GM21423 (cell line): ENCODE measurements around the gene ARHGEF1.
"Not testable (repeated sequence)": the region's sequence is repeated elsewhere in the genome, so short reads cannot be mapped to it uniquely, and the experiment has no call there.

Source experiments
- ATAC-seq: cut with Tn5 transposase; IDR thresholded peaks from one replicate; pipeline ENCODE4 v1.9.1; 2021; ENCODE audit warnings: mild to moderate bottlenecking, moderate library complexity; ENCODE audit not compliant: unreplicated experiment

Gene ARHGEF1

DNA sequence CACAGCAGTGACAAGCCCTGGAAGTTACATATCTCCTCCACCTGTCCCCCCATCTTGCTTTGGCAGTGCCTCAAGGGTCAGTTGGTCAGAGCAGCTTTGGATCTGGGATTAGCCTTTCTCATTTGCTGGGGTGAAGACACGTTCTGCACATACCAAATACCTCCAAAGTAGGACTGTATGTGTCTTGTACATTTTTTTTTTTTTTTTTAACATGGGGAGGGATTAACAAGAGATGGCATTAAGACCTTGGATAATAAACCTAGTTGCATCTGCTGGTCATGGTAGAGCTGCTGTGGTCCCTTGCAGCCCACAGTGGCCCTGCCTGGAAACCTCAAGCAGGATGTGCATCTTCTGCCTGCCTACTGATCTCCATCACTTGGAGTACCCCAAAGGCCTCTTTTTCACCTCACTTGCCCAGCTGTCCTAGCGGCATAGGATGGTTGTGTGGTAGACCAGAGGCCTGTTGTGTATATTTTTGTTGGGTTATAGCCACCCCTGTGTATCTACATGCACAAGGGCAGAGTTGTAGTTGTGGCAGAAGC, 20.5 kb upstream of the ARHGEF1 start:
- no peak for ATAC-seq

DNA sequence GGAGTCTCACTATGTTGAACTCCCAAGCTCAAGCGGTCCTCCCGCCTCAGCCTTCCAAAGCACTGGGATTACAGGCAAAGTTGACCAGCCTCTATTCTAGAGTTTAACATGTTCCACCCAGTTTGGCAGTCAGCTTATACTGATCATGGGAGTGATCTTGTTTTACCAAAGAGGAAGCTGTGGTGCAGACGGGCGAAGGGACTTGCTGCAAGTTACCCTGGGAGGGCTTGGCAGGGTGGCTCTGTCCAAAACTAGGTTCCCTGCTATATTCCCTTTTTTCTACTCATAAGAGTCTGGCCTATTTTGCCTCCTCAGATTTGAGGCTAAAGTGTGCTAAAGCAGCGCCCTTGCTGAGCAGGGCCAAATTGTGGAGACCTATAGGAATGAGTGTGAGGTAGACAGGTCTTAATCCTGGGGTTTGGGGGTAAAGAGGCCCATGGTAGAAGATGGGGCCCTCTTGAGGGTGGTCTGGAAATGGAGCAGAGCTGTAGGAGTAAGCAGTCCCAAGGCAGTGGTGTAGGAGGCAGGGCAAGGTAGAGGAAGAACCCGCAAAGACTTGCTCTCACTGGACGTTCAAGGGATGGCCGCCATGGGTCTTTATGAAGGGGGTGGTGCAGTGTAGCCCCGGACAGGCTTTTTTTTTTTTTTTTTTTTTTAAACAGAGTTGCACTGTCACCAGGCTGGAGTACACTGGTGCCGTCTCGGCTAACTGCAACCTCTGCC, 19.6 kb upstream of the ARHGEF1 start:
- ATAC-seq = no peak

DNA sequence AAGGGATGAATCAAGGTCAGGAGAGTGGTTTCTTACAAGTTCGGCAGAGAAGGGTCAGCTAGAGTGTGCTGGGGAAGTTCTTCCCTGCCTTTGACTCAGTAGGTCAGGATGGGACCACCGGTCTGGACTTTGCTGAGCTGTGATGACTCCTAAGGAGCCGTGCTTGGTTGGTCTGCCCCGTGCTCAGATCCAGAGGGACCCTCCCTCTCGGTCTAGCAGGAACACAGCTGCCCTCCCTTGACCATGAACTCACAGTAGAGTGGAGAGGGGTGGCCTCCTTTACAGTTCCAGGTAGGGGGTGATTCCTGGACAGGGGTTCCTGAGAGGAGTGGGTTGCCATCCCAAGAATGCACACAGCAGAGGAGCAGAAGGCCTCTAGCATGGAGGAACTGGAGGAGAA, 18.6 kb upstream of the ARHGEF1 start:
- ATAC-seq = no peak

DNA sequence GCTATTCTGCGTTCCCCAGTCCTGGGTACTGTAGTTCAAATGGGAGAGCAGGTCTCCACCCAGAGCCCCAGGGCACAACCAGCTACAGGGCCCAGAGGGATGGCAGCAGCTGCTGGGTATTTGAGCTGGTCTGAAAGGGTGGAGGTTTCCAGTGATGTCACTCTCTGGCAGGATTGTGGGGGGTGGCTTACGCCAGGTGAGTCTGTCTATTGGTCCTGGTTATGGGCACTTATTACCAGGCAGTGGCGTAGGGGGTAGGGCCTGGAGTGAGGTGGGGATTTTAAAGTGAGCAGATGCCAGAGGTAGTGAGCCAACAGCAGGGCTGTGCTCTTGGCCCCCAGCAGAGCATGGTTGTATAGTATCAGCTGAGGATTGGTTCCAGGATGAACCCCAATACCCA, 16.7 kb upstream of the ARHGEF1 start:
- ATAC-seq = no peak

DNA sequence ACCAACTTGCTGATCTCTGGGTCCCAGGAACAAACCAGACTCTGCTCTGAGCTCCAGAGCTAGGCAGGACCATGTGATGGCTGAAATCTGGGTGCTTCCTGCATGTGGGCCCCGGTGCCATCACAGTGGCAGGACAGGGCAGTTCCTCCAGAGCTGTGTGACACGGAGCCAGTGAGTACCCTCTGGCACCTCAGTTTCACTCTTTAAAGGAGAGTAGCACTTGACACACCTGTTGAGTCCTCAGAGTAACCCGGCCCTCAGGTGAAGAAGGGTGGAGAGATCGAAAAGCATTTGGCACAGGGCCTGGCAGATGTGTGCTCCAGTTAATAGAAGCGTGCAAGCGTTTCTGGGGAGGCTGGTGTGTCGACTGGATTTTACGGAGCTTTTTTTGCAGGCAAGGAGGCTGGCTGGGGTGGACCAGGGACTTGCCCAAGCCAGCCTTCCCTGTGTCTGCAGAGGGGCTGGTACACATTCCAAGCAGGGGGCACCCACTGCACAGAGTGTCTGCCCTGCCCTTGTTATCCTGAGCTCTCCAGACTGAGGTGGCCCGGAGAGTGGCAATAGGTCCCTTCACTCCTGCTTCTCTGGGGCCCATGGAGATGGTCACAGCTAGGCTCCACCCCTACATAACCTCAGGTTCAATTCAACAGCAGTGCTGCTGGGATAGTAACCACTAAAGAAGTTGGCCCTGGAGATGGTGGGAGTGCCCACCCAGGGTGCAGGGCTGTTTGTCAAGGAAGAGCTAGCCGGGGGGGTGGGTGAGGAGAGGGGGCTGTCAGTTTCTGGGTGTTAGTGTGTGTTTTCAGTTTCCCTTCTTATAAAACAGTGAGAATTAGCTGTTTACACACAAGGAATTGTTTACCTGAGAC, 14.6 kb upstream of the ARHGEF1 start:
- ATAC-seq = no peak

DNA sequence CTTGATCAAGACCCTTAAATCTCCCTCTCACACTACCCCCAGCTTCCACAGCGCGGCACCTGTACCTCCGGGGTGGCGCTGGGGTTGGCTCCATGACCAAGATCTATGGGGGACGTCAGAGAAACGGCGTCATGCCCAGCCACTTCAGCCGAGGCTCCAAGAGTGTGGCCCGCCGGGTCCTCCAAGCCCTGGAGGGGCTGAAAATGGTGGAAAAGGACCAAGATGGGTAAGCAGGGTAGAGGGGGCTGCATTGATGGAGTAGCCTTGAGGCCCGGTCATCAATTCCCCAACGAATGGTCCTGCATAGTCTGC, 14.0 kb upstream of the ARHGEF1 start:
- no peak for ATAC-seq

DNA sequence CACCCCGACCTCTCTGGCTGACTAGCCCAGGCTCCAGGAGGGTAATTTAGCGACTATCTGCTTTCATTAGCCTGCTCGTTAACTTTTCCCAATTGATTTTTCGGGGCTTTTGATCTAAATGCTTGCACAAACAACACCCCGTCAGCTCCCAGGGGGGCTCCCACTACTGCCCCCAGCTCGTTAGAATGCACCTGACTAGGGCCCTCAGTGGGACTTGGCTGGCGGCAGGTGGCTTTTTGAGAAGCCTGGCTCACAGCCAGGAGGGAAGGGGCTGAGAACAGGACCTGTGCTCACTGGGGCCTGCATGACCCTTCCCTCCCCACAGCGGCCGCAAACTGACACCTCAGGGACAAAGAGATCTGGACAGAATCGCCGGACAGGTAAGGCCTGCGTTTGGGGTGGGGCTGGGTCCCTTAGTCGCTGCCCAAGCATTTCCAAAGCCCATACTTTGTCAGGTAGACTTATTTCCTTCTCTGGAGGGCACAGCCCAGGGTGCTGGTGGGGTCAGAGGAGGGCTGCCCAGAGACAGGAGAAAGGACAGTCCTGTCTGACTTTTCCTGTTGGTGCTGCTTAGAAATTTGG, 13.5 kb upstream of the ARHGEF1 start:
- ATAC-seq = no peak

DNA sequence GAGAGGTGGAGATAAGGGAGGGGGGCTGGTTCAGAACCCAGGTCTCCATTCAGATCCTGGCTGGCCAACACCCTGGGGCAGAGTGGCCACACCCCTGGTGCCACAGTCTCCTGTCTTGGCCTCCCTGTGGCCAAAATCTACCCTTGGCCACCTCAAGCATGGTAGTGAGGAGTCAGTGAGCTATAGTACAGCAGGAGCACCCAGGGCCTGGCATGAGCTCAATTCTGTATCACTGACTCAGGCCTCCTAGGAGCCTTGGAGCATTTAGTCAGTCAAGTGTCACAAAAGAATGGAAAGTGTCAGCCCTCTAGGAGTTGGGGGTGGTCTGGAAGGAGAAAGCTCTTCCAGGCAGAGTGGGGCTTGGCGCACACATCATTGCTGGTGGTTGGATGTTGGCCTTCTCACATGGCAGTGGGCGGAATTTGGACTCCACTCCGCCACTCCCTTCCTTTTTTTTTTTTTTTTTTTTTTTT, 12.5 kb upstream of the ARHGEF1 start:
- ATAC-seq = no peak

DNA sequence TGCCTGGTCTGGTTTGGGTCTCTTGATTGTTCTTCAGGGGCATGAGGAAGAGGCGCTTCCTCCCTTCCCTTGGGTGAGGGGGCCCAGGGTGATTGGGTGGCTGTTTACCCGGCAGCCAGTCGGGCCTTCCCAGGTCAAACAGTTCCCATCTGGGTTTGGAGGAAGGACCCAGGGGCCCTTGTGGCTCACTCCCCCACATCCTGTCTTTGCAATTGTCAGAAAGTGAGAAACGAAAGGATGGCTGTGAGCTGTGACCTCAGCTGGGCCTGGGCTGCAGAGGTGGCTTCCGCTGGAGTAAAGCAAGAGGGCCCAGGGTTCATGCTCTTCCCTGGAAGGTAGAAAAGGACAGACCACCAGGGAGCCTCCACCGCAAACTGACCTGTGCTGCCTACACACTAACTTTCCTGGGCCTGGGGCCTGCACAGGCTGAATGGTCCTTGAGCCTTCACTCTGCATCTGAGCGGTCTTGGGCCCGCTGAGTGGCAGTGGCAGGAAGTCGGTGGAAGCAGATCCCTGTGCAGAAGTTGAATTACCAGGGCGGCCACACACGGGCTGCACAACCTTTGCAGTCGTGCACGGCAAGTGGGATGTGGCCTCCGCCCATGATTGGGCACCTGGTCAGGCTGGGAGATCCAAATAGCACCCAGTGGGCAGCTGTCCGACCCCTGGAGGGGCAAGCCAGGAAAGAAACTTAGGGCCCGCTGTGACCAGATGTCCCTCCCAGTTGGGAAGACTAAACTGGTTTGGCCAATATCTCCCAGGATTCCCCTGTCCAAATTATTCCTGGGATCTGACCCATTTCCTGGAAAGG, 11.2 kb upstream of the ARHGEF1 start:
- ATAC-seq = peak; percentile 48

DNA sequence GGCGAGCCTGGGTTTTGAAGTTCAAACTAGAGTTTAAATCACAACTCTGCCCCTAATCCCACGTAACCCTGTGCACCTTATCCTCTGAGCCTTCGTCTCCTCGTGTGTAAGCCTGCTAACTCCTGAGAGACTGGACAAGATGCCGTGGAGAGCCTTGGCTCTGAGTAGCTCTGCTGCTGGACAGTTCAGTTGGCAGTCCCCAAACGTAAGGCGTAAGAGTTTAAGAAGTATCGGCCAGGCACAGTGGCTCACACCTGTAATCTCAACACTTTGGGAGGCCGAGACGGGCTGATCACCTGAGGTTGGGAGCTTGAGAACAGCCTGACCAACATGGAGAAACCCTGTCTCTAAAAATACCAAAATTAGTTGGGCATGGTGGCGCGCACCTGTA, 10.6 kb upstream of the ARHGEF1 start:
- no peak for ATAC-seq

DNA sequence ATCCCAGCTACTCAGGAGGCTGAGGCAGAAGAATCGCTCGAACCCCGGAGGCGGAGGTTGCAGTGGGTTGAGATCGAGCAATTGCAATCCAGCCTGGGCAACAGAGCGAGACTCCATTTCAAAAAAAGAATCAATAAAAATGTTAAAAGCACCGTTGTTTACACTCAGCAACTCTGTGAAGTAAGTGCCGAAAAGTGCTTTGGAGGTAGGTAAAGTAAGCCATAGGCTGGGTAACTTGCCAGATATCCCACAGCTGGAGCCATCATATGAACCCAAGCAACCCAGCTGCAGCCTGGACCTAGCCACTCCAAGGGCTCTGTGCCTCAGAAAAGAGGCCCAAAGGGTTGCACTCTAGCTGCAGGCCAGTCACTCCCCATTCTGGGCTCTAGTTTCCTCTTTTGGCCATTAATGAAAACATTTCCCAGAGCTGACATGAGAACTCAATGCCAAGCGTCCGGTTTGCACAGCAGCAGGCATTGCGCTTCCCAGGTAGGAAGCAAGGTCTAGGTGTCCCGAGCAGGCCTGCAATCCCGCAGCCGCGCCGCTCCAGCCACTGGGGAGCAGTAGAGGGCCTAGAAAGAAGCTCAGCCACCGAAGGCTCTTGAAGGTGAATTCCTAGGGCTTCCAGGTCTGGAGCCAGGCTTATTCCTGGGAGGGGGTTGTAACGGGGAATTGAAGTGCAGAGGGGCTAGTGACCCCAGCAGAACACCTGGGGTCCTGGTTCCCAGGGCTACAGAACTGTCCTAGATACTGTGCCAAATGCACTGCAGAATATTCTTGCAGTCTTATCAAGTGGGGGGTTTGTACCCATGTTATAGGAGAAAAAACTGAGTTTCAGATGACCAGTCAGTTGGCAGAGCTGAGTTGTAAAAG, 10.0 kb upstream of the ARHGEF1 start:
- ATAC-seq = no peak

DNA sequence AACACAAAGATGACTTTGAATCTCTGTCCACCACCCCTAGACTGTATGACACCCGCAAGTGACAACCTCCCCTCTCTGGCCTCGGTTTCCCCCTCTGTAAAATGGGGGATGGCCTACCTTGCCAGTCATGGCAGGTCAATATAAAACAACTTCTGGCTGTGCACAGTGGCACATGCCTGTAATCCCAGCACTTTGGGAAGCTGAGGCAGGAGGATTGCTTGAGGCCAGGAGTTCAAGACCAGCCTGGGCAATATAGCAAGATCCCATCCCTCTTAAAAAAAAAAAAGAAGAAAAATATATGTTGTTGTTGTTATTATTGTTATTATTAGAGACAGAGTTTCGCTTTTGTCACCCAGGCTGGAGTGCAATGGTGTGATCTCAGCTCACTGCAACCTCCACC, 7.0 kb upstream of the ARHGEF1 start:
- not testable (repeated sequence) for ATAC-seq

DNA sequence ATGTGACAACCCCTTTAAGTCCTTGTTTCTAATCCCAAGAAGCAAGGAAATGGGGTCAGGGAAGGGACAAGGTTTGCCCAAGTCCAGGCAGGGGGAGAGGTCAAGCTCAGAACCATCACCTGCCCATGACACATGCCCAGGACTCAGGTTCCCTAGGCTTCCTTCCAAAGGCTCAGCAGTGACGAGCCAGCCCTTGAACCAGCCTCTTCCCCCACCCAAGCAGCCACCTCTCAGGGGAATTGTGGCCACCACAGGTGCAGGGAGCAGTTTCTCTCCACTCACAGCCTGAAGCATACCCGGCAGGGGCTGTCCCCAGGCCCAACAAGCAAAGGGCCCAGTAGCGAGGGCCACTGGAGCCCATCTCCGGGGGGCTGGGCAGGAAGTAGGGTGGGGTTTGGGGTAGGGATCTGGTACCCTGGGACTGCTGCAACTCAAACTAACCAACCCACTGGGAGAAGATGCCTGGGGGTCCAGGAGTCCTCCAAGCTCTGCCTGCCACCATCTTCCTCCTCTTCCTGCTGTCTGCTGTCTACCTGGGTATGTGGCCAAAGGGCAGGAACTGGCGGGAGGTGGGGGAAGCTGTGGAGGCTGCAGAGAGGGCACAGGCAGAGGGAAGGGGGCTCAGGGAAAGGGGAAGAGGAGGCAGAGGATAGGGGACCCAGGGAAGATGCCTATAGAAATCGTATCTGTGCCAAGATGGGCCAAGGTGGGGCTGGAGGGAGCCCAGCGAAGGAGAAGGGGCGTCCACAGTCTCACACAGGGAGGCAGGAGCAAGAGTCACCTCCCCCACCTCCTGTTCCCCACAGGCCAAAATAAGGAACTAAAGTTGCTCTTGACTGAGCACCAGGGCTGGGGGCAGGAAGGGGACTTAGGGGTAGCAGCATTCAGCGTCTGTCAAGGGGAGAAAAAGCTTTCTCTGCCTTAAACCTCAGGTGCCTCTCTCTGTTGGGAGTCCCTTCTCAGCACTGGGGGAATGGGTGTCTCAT, 5.8 kb upstream of the ARHGEF1 start, which contains the start of gene CD79A:
Gene CD79A (plus strand): TSS at position 433 of the 986 bp plus-strand sequence. CDS start 26 bp downstream, at position 459.
- ATAC-seq = peak; percentile 66

DNA sequence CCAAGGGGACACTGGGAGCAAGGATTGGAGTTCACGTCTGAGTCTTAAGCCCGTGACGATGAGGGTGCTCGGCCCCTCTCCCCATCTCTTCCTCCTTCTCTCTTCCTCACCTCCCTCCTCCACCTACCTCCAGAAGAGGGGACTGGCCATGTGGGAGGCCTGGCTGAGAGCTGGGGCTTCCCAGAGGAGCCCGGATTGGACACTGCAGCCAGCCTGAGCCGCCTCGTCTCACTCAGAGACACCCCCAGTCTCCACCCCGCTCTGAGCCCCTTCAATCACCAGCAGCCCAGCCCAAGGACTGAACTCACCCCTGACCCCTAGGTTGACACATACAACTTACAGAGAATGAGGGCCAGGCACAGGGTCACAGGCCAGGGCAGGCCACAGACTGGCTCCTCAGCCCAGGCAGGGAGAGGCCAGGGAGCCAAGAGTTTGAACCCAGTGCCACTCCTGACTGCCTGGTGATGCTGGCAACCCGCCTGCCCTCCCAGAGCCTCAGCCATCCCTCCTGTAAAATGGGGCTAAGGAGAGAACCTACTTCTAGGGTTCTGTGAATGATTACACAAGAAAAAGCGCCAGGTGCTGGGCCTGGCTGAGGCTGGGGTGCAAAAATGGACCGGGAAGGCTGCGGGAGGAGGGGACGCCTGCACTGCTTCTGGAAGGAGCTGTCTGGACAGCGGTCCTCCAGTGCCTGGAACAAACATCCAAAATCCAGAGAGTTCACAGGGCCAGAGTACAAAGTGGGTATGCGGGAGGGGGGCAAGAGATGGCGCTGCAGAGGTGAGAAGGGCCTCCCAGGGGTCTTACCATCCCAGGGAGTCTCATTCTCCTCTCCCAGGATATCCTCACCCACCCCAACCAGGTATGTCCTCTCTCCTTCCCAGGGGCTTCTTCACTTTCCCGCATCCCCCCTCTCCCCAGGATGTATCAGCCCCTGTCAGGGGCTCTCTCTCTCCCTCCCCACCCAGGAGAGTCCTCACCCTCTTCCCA, 4.8 kb upstream of the ARHGEF1 start:
- no peak for ATAC-seq

DNA sequence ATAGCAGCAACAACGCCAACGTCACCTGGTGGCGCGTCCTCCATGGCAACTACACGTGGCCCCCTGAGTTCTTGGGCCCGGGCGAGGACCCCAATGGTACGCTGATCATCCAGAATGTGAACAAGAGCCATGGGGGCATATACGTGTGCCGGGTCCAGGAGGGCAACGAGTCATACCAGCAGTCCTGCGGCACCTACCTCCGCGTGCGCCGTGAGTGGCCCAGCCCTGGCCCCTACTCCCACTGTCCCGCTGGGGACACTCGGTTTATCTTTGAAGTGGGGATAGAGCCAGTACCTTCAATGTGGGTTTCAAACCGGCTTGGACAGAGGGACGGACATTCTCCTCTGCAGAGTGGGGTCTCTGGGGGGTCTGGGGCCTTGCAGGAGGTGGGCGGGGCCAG, 3.9 kb upstream of the ARHGEF1 start:
- ATAC-seq = no peak

DNA sequence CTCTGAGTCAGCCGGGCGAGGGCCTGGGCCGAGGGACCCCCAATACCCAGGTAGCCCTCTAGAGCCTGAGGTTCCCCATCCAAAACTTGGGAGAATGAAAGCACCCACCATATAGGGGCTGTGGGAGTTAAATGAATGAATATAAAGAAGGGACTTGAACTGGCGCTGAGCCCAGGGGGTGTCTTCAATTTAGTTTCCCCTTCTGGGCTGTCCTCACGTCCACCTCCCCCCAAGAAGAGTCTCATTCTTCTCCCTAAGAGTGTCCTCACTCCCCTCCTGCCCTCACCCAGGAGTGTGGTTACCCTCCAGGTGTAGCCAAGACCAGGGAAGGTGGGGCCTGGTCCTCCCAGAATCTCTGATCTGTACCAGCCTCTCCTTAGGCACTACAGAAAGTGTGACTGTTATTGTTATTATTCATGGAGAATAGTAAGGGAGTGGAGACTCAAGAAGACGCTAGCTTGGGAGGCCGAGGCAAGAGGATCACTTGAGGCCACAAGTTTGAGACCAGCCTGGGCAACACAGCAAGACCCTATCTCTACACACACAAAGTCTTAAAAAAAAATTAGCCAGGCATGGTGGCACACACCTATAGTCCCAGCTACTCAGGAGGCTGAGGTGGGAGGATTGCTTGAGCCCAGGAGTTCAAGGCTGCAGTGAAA, 3.2 kb upstream of the ARHGEF1 start:
- no peak for ATAC-seq

DNA sequence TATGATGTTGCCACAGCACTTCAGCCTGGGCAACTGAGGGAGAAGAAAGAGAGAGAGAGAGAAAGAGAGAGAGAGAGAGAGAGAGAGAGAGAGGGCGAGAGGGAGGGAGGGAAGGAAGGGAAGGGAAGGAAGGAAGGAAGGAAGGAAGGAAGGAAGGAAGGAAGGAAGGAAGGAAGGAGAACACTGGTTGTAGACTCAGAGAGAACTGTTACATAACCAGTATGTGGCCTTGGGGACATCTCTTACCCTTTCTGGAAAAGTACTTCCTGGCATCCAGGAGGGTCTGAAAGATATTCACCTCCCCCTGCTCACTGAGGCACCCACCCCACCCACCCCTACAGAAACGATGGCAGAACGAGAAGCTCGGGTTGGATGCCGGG, 2.7 kb upstream of the ARHGEF1 start:
- no peak for ATAC-seq
